ENCODE results near the gene ILKAP. TPM values are rescaled to one million over a fixed set of nuclear protein-coding genes. Genes with fewer than 3 reads are reported as not detected.

The ILKAP gene
- total RNA-seq, 1 donor from 2014 or later: 43.4 TPM

- DNase-seq: no peak
- Histone ChIP-seq H3K27me3 (ENCODE audit: low read depth) (no peaks in the 10 kb centered on the region), H3K9me3 (no peaks in the 10 kb centered on the region), H3K27ac (no peak overlapping the region), H3K4me3 (no peak overlapping the region), H3K36me3 (no peaks in the 10 kb centered on the region), H3K4me1 (peaks cover 19% of the 10 kb centered on the region)
- no peak for ATAC-seq
- intact Hi-C loops (cut with DNase I): no loop called here
- no peak for TF ChIP-seq CTCF (IDR thresholded peaks at IDR 0.05)
Observed at GRCh38 chr2:238142382-238143205, 60.9 kb downstream of the ILKAP start.

GRCh38 chr2:238141541-238142318 is 61.8 kb downstream of the ILKAP start:
- no peak for TF ChIP-seq CTCF (IDR thresholded peaks at IDR 0.05)
- DNase-seq (peak; percentile 75), ATAC-seq (peak; percentile 39 to 52)
- H3K9me3 ChIP-seq: no peaks in the 10 kb centered on the region
- intact Hi-C loops (cut with DNase I): no loop called here
- peaks cover 19% of the 10 kb centered on the region for H3K4me1 ChIP-seq
- H3K27ac ChIP-seq: no peak overlapping the region
- no peaks in the 10 kb centered on the region for H3K36me3 ChIP-seq
- H3K27me3 ChIP-seq (ENCODE audit: low read depth): no peaks in the 10 kb centered on the region
- H3K4me3 ChIP-seq: no peak overlapping the region

GRCh38 chr2:238140721-238141540 is 62.6 kb downstream of the ILKAP start:
- intact Hi-C loops (cut with DNase I): no loop called here
- H3K27me3 ChIP-seq (ENCODE audit: low read depth): no peaks in the 10 kb centered on the region
- no peak for TF ChIP-seq CTCF (IDR thresholded peaks at IDR 0.05)
- H3K9me3 ChIP-seq: no peaks in the 10 kb centered on the region
- H3K4me1 ChIP-seq: peaks cover 19% of the 10 kb centered on the region
- no peak for DNase-seq
- H3K36me3 ChIP-seq: no peaks in the 10 kb centered on the region
- no peak overlapping the region for H3K4me3 ChIP-seq
- no peak for ATAC-seq
- no peak overlapping the region for H3K27ac ChIP-seq

GRCh38 chr2:238140040-238140439 is 63.5 kb downstream of the ILKAP start:
- TF ChIP-seq CTCF (IDR thresholded peaks at IDR 0.05): no peak
- Histone ChIP-seq H3K27me3 (ENCODE audit: low read depth) (no peaks in the 10 kb centered on the region), H3K4me3 (no peak overlapping the region), H3K27ac (no peak overlapping the region), H3K4me1 (peaks cover 19% of the 10 kb centered on the region), H3K36me3 (no peaks in the 10 kb centered on the region), H3K9me3 (no peaks in the 10 kb centered on the region)
- ATAC-seq: no peak
- intact Hi-C loops (cut with DNase I): no loop called here
- no peak for DNase-seq

Measured in lower lobe of right lung (tissue), 2 donors.